ENCODE results near the gene TF. TPM values are rescaled to one million over a fixed set of nuclear protein-coding genes. Genes with fewer than 3 reads are reported as not detected.

TF gene
- total and polyA plus RNA-seq, 8 donors, result 1.1 to 30.7 (median 5.6) TPM

GRCh38 chr3:133820889-133821675 is 74.9 kb downstream of the TF start:
- H3K4me1 ChIP-seq, result peaks cover 0 to 3% (median 0%) of the 10 kb centered on the region in 3 donors
- ATAC-seq (no peak), DNase-seq (no peak), FAIRE-seq (no peak)
- no peaks in the 10 kb centered on the region for H3K27me3 ChIP-seq
- intact Hi-C loops (cut with DNase I), result loop anchor here in 1 of 3 donors (5.0 kb wide), 1 partner anchor 106 kb away; no protein-coding TSS in a partner anchor
- H3K9me3 ChIP-seq, result no peaks in the 10 kb centered on the region
- no peak for TF ChIP-seq CTCF (IDR thresholded peaks at IDR 0.05)
- H3K36me3 ChIP-seq, result peaks cover 12 to 43% (median 22%) of the 10 kb centered on the region in 3 donors
- H3K27ac ChIP-seq, result no peak overlapping the region
- no peak overlapping the region for H3K4me3 ChIP-seq
- WGBS, 2 donors, result 65 to 73% methylated on average over 3 of the region's 3 CpGs

GRCh38 chr3:133821767-133822638 is 75.8 kb downstream of the TF start:
- peak in 2 of 4 donors; percentile 12 to 32 for TF ChIP-seq CTCF (IDR thresholded peaks at IDR 0.05)
- ATAC-seq (peak; percentile 61 to 89 (median 88)), FAIRE-seq (no peak), DNase-seq (peak; percentile 60 to 96 (median 86))
- whole genome bisulfite sequencing, 2 donors, result 64 to 70% methylated on average over 8 of the region's 8 CpGs
- Histone ChIP-seq H3K27ac (no peak overlapping the region), H3K4me3 (no peak overlapping the region), H3K9me3 (no peaks in the 10 kb centered on the region), H3K27me3 (no peaks in the 10 kb centered on the region), H3K4me1 (no peaks in the 10 kb centered on the region), H3K36me3 (peaks cover 12 to 38% (median 22%) of the 10 kb centered on the region in 3 donors)
- intact Hi-C loops (cut with DNase I), result loop anchor here in 1 of 3 donors (5.0 kb wide), 1 partner anchor 105 kb away; no protein-coding TSS in a partner anchor

DNA sequence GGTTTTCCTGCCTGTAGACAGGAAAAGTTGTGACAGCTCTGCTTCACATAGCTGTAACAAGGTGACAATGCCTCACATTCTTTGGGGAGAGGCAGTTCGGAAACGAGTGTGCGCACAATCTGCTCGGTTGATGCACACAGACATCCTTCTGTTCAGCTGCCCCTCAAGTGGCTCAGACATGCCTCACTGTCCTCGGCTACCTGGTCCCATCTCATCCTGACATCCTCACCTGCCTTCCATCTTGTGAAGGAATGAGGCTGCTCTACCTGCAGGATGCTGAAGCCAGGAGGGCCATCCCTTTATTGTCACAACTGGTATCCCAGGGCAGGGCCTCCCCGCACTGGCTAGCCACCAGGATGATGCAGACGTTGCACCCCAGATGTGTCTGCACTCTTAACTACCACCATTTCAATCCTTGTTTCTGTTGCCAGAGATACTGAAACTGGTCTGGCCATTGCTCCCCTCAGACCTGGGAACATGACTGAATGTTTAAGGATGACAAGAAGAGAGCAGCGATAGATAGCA is 78.8 kb downstream of the TF start:
- Histone ChIP-seq H3K9me3 (no peaks in the 10 kb centered on the region), H3K4me1 (no peaks in the 10 kb centered on the region), H3K4me3 (no peak overlapping the region), H3K27me3 (no peaks in the 10 kb centered on the region), H3K27ac (no peak overlapping the region), H3K36me3 (peaks cover 4 to 19% (median 14%) of the 10 kb centered on the region in 3 donors)
- TF ChIP-seq CTCF (IDR thresholded peaks at IDR 0.05), result no peak
- DNase-seq (no peak), ATAC-seq (no peak), FAIRE-seq (no peak)
- WGBS, 2 donors, result 81 to 82% methylated on average over 8 of the region's 8 CpGs
- intact Hi-C loops (cut with DNase I), result loop anchor here in 1 of 3 donors (5.0 kb wide), 1 partner anchor 102 kb away; no protein-coding TSS in a partner anchor

- Histone ChIP-seq H3K36me3 (peaks cover 0 to 8% (median 3%) of the 10 kb centered on the region in 3 donors), H3K4me1 (no peaks in the 10 kb centered on the region), H3K9me3 (no peaks in the 10 kb centered on the region), H3K4me3 (no peak overlapping the region), H3K27ac (no peak overlapping the region), H3K27me3 (no peaks in the 10 kb centered on the region)
- TF ChIP-seq CTCF (IDR thresholded peaks at IDR 0.05), result no peak
- intact Hi-C loops (cut with DNase I), result no loop called here
- no peak for ATAC-seq
- WGBS, 2 donors, result 81 to 83% methylated on average over 12 of the region's 12 CpGs
- FAIRE-seq, result no peak
- peak in 1 of 6 donors; percentile 7 for DNase-seq
Observed at GRCh38 chr3:133825969-133826727, 80.0 kb downstream of the TF start.

Measured in pancreas (tissue), 10 donors.